SH-SY5Y (cell line): ENCODE measurements around the gene ZNF521.

Experiments
- GATA2 ChIP-seq: IDR thresholded peaks from 2 replicates; pipeline ENCODE4 v1.6.1; 2011; ENCODE audit warnings: mild to moderate bottlenecking, low read depth, low read length
- GATA3 ChIP-seq: IDR thresholded peaks from 2 replicates; pipeline ENCODE4 v1.6.1; 2011; ENCODE audit warnings: low read depth, mild to moderate bottlenecking, low read length, moderate library complexity

GRCh38 chr18:25222648-25223047 is 129.3 kb downstream of the ZNF521 start:
- TF ChIP-seq GATA2 (no peak), GATA3 (no peak)
